ENCODE results near the gene SELENOP. TPM values are rescaled to one million over a fixed set of nuclear protein-coding genes. Genes with fewer than 3 reads are reported as not detected.

Gene SELENOP
- total RNA-seq, 4 donors from 2014 or later = 323 to 965 (median 866) TPM

- Histone ChIP-seq H3K36me3 (no peaks in the 10 kb centered on the region), H3K27me3 (no peaks in the 10 kb centered on the region), H3K4me1 (peaks cover 0 to 5% (median 0%) of the 10 kb centered on the region in 4 donors), H3K9me3 (no peaks in the 10 kb centered on the region), H3K27ac (no peak overlapping the region), H3K4me3 (no peak overlapping the region)
- no peak for DNase-seq (ENCODE audit: low spot score in 2 of 2)
- WGBS, 2 donors = 50 to 52% methylated on average over 2 of the region's 2 CpGs
- TF ChIP-seq, protein P1, sequence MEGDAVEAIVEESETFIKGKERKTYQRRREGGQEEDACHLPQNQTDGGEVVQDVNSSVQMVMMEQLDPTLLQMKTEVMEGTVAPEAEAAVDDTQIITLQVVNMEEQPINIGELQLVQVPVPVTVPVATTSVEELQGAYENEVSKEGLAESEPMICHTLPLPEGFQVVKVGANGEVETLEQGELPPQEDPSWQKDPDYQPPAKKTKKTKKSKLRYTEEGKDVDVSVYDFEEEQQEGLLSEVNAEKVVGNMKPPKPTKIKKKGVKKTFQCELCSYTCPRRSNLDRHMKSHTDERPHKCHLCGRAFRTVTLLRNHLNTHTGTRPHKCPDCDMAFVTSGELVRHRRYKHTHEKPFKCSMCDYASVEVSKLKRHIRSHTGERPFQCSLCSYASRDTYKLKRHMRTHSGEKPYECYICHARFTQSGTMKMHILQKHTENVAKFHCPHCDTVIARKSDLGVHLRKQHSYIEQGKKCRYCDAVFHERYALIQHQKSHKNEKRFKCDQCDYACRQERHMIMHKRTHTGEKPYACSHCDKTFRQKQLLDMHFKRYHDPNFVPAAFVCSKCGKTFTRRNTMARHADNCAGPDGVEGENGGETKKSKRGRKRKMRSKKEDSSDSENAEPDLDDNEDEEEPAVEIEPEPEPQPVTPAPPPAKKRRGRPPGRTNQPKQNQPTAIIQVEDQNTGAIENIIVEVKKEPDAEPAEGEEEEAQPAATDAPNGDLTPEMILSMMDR (IDR thresholded peaks at IDR 0.05) = no peak
- TF ChIP-seq POLR2A (IDR thresholded peaks at IDR 0.05) (no peak), EP300 (IDR thresholded peaks at IDR 0.05) (no peak)
Observed at GRCh38 chr5:42826757-42827515, 15.2 kb upstream of the SELENOP start.

DNA sequence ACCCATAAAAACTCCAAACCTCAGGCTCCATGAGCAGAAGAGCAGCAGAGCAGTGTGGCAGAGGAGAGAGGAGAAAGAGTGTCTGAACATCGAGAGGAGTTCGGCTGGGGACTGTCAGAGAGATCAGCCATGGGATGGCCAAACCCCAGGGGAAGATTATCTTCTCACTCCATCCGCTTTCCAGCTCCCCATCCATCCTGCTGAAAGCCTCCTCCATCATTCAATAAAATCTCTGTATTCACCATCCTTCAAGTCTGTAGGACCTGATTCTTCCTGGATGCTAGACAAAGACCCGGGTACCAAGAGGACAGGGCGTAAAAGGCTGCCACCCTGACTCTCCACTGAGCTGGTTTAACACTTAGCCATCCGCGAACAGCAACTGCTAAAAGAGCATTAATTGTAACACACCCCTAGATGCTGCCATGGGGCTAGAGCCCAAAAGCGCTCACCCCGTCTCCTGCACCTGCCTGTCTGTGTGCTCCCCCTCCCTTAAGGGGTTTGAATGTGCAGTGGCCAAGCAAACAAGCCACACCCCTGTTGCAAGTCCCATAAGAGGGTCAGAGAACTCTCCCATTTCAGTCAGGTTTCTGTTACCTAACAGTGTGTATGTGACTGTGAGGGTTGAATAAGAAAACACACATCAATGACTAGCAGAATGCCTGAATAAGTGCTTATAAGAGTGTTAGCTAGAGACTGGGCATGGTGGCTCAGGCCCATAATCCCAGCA, 13.9 kb upstream of the SELENOP start:
- Histone ChIP-seq H3K27ac (no peak overlapping the region), H3K9me3 (no peaks in the 10 kb centered on the region), H3K36me3 (no peaks in the 10 kb centered on the region), H3K27me3 (no peaks in the 10 kb centered on the region), H3K4me1 (peaks cover 0 to 5% (median 1%) of the 10 kb centered on the region in 4 donors), H3K4me3 (no peak overlapping the region)
- WGBS, 2 donors = 86 to 90% methylated on average over 9 of the region's 9 CpGs
- TF ChIP-seq EP300 (IDR thresholded peaks at IDR 0.05) (no peak), POLR2A (IDR thresholded peaks at IDR 0.05) (no peak)
- TF ChIP-seq, protein P1 (IDR thresholded peaks at IDR 0.05) = no peak
- no peak for DNase-seq (ENCODE audit: low spot score in 2 of 2)

GRCh38 chr5:42824347-42824976, 12.8 kb upstream of the SELENOP start:
- WGBS, 2 donors = 76 to 86% methylated on average over 7 of the region's 7 CpGs
- TF ChIP-seq EP300 (IDR thresholded peaks at IDR 0.05) (no peak), POLR2A (IDR thresholded peaks at IDR 0.05) (no peak)
- TF ChIP-seq, protein P1 (IDR thresholded peaks at IDR 0.05) = no peak
- DNase-seq (ENCODE audit: low spot score in 2 of 2) = no peak
- Histone ChIP-seq H3K4me1 (peaks cover 0 to 5% (median 1%) of the 10 kb centered on the region in 4 donors), H3K27ac (no peak overlapping the region), H3K36me3 (no peaks in the 10 kb centered on the region), H3K9me3 (no peaks in the 10 kb centered on the region), H3K27me3 (no peaks in the 10 kb centered on the region), H3K4me3 (no peak overlapping the region)

GRCh38 chr5:42822548-42822947, 10.9 kb upstream of the SELENOP start:
- Histone ChIP-seq H3K4me3 (no peak overlapping the region), H3K27me3 (no peaks in the 10 kb centered on the region), H3K27ac (no peak overlapping the region), H3K36me3 (no peaks in the 10 kb centered on the region), H3K4me1 (peaks cover 0 to 4% (median 1%) of the 10 kb centered on the region in 4 donors), H3K9me3 (no peaks in the 10 kb centered on the region)
- TF ChIP-seq, protein P1 (IDR thresholded peaks at IDR 0.05) = no peak
- TF ChIP-seq POLR2A (IDR thresholded peaks at IDR 0.05) = no peak
- TF ChIP-seq EP300 (IDR thresholded peaks at IDR 0.05) = no peak
- 77 to 93% methylated on average over 2 of the region's 2 CpGs for WGBS, 2 donors
- no peak for DNase-seq (ENCODE audit: low spot score in 2 of 2)

Measured in tibial nerve (tissue), 4 donors.